AG09319 (cell line): Measurements from ENCODE around the gene C16orf78.

Experiments
- DNase-seq: peaks from one replicate; pipeline ENCODE4 v3.0.0-alpha.2; 2010; ENCODE audit warnings: low read depth; ENCODE audit errors: extremely low read depth
- CTCF ChIP-seq: IDR thresholded peaks from 2 replicates; pipeline ENCODE4 v1.5.1; 2011; ENCODE audit warnings: low read depth, mild to moderate bottlenecking, inconsistent platforms, low read length, moderate library complexity

Gene C16orf78

GRCh38 chr16:49335828-49336227 is 37.8 kb upstream of the C16orf78 start:
- no peak for DNase-seq
- no peak for TF ChIP-seq CTCF

GRCh38 chr16:49336581-49336980 is 37.0 kb upstream of the C16orf78 start:
- DNase-seq = no peak
- no peak for TF ChIP-seq CTCF

- DNase-seq = no peak
- no peak for TF ChIP-seq CTCF
Measured at GRCh38 chr16:49337814-49338350, 35.7 kb upstream of the C16orf78 start.

GRCh38 chr16:49338611-49339265 is 34.9 kb upstream of the C16orf78 start:
- TF ChIP-seq CTCF = no peak
- DNase-seq = no peak

GRCh38 chr16:49340466-49340865 is 33.1 kb upstream of the C16orf78 start:
- no peak for DNase-seq
- no peak for TF ChIP-seq CTCF

GRCh38 chr16:49341706-49342105 is 31.9 kb upstream of the C16orf78 start:
- no peak for DNase-seq
- TF ChIP-seq CTCF = no peak

- no peak for DNase-seq
- TF ChIP-seq CTCF = no peak
Measured at GRCh38 chr16:49342336-49343265, 31.0 kb upstream of the C16orf78 start.
